Right atrium auricular region (tissue), 2 donors: ENCODE data around the gene GNB2. TPM values are rescaled to one million over a fixed set of nuclear protein-coding genes. Genes with fewer than 3 reads are reported as not detected.
"Not testable (repeated sequence)": the region's sequence is repeated elsewhere in the genome, so short reads cannot be mapped to it uniquely, and the experiment has no call there.

ENCODE experiments used
- DNase-seq: peaks from one replicate; pipeline ENCODE4 v3.0.0-alpha.2; 2019; ENCODE audit warnings: low spot score
- H3K27ac ChIP-seq, 2 donors: fragments of 200-600 bp; sonication (generic); 1 replicate in 1 of 2; 2 replicates in 1 of 2; pipeline ENCODE4 v1.5.1; 2016 to 2019
- H3K27me3 ChIP-seq, 2 donors: fragments of 200-600 bp; sonication (generic); one replicate each; pipeline versions ENCODE4 v1.5.1 to v1.6.0; 2017 to 2019
- H3K36me3 ChIP-seq: fragments of 200-600 bp; sonication (generic); one replicate; pipeline ENCODE4 v1.5.1; 2016
- H3K4me1 ChIP-seq, 2 donors: fragments of 200-600 bp; sonication (generic); one replicate each; pipeline versions ENCODE4 v1.5.1 to v1.6.0; 2017 to 2019
- H3K4me3 ChIP-seq, 2 donors: fragments of 200-600 bp; sonication (generic); 1 replicate in 1 of 2; 2 replicates in 1 of 2; pipeline ENCODE4 v1.5.1; 2017 to 2019; ENCODE audit warnings: mild to moderate bottlenecking in 1 of 2, moderate library complexity in 1 of 2
- H3K9me3 ChIP-seq, 2 donors: fragments of 200-600 bp; sonication (generic); one replicate each; pipeline ENCODE4 v1.5.1; 2019
- total RNA-seq, 2 donors: library from RNA; depleted of rRNA; stranded (reverse); fragments of >200 nt; gene quantifications; one replicate each; pipeline ENCODE4 v1.1.0, GENCODE V29; 2016
- TF ChIP-seq, protein P1 (sequence below), 2 donors: fragments of 200-600 bp; sonication (generic); IDR thresholded peaks; one replicate each; pipeline ENCODE4 v1.5.1; 2019; ENCODE audit warnings: antibody characterized with exemption in 2 of 2

The GNB2 gene
- total RNA-seq, 2 donors from 2014 or later: 96.2 to 169 TPM

DNA sequence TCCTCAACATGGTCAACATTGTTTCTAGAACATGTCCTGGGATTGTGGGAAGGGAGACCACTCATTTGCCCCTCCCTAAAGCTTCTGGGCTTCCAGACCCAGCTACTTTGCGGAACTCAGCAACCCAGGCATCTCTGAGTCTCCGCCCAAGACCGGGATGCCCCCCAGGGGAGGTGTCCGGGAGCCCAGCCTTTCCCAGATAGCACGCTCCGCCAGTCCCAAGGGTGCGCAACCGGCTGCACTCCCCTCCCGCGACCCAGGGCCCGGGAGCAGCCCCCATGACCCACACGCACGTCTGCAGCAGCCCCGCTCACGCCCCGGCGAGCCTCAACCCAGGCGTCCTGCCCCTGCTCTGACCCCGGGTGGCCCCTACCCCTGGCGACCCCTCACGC lies 46.7 kb downstream of the GNB2 start, which contains the start of gene EPO:
TSS of gene EPO (plus strand) at position 190 of the 392 bp plus-strand sequence. CDS start 513 bp downstream, outside the sequence.
- Histone ChIP-seq H3K9me3 (no peaks in the 10 kb centered on the region), H3K4me3 (peak within 1 kb of the TSS in 1 of 2 donors; percentile 16), H3K27ac (no peak within 1 kb of the TSS), H3K36me3 (no peaks in the 10 kb centered on the region), H3K27me3 (peaks cover 0 to 14% of the 10 kb centered on the region in 2 donors), H3K4me1 (peaks cover 0 to 13% of the 10 kb centered on the region in 2 donors)
- TF ChIP-seq, protein P1, sequence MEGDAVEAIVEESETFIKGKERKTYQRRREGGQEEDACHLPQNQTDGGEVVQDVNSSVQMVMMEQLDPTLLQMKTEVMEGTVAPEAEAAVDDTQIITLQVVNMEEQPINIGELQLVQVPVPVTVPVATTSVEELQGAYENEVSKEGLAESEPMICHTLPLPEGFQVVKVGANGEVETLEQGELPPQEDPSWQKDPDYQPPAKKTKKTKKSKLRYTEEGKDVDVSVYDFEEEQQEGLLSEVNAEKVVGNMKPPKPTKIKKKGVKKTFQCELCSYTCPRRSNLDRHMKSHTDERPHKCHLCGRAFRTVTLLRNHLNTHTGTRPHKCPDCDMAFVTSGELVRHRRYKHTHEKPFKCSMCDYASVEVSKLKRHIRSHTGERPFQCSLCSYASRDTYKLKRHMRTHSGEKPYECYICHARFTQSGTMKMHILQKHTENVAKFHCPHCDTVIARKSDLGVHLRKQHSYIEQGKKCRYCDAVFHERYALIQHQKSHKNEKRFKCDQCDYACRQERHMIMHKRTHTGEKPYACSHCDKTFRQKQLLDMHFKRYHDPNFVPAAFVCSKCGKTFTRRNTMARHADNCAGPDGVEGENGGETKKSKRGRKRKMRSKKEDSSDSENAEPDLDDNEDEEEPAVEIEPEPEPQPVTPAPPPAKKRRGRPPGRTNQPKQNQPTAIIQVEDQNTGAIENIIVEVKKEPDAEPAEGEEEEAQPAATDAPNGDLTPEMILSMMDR (IDR thresholded peaks at IDR 0.05): no peak
- DNase-seq: no peak

DNA sequence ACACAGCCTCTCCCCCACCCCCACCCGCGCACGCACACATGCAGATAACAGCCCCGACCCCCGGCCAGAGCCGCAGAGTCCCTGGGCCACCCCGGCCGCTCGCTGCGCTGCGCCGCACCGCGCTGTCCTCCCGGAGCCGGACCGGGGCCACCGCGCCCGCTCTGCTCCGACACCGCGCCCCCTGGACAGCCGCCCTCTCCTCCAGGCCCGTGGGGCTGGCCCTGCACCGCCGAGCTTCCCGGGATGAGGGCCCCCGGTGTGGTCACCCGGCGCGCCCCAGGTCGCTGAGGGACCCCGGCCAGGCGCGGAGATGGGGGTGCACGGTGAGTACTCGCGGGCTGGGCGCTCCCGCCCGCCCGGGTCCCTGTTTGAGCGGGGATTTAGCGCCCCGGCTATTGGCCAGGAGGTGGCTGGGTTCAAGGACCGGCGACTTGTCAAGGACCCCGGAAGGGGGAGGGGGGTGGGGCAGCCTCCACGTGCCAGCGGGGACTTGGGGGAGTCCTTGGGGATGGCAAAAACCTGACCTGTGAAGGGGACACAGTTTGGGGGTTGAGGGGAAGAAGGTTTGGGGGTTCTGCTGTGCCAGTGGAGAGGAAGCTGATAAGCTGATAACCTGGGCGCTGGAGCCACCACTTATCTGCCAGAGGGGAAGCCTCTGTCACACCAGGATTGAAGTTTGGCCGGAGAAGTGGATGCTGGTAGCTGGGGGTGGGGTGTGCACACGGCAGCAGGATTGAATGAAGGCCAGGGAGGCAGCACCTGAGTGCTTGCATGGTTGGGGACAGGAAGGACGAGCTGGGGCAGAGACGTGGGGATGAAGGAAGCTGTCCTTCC lies 47.3 kb downstream of the GNB2 start:
- DNase-seq: no peak
- Histone ChIP-seq H3K27me3 (peaks cover 0 to 14% of the 10 kb centered on the region in 2 donors), H3K4me1 (peaks cover 0 to 13% of the 10 kb centered on the region in 2 donors), H3K36me3 (no peaks in the 10 kb centered on the region), H3K4me3 (peak overlapping the region in 1 of 2 donors; percentile 16), H3K27ac (no peak overlapping the region), H3K9me3 (no peaks in the 10 kb centered on the region)
- TF ChIP-seq, protein P1 (IDR thresholded peaks at IDR 0.05): no peak

DNA sequence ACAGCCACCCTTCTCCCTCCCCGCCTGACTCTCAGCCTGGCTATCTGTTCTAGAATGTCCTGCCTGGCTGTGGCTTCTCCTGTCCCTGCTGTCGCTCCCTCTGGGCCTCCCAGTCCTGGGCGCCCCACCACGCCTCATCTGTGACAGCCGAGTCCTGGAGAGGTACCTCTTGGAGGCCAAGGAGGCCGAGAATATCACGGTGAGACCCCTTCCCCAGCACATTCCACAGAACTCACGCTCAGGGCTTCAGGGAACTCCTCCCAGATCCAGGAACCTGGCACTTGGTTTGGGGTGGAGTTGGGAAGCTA lies 47.9 kb downstream of the GNB2 start:
- H3K27ac ChIP-seq: no peak overlapping the region
- DNase-seq: no peak
- H3K4me3 ChIP-seq: no peak overlapping the region

DNA sequence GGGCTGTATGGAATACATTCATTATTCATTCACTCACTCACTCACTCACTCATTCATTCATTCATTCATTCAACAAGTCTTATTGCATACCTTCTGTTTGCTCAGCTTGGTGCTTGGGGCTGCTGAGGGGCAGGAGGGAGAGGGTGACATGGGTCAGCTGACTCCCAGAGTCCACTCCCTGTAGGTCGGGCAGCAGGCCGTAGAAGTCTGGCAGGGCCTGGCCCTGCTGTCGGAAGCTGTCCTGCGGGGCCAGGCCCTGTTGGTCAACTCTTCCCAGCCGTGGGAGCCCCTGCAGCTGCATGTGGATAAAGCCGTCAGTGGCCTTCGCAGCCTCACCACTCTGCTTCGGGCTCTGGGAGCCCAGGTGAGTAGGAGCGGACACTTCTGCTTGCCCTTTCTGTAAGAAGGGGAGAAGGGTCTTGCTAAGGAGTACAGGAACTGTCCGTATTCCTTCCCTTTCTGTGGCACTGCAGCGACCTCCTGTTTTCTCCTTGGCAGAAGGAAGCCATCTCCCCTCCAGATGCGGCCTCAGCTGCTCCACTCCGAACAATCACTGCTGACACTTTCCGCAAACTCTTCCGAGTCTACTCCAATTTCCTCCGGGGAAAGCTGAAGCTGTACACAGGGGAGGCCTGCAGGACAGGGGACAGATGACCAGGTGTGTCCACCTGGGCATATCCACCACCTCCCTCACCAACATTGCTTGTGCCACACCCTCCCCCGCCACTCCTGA lies 49.1 kb downstream of the GNB2 start:
- peaks cover 0 to 13% of the 10 kb centered on the region in 2 donors for H3K4me1 ChIP-seq
- no peaks in the 10 kb centered on the region for H3K9me3 ChIP-seq
- no peak overlapping the region for H3K27ac ChIP-seq
- H3K36me3 ChIP-seq: no peaks in the 10 kb centered on the region
- peaks cover 0 to 14% of the 10 kb centered on the region in 2 donors for H3K27me3 ChIP-seq
- H3K4me3 ChIP-seq: no peak overlapping the region
- no peak for DNase-seq
- TF ChIP-seq, protein P1 (IDR thresholded peaks at IDR 0.05): no peak

More for the DNA sequence above, 47.9 kb downstream of the GNB2 start:
- H3K4me1 ChIP-seq: peaks cover 0 to 13% of the 10 kb centered on the region in 2 donors
- no peaks in the 10 kb centered on the region for H3K9me3 ChIP-seq
- no peaks in the 10 kb centered on the region for H3K36me3 ChIP-seq
- TF ChIP-seq, protein P1 (IDR thresholded peaks at IDR 0.05): no peak
- H3K27me3 ChIP-seq: peaks cover 0 to 14% of the 10 kb centered on the region in 2 donors

DNA sequence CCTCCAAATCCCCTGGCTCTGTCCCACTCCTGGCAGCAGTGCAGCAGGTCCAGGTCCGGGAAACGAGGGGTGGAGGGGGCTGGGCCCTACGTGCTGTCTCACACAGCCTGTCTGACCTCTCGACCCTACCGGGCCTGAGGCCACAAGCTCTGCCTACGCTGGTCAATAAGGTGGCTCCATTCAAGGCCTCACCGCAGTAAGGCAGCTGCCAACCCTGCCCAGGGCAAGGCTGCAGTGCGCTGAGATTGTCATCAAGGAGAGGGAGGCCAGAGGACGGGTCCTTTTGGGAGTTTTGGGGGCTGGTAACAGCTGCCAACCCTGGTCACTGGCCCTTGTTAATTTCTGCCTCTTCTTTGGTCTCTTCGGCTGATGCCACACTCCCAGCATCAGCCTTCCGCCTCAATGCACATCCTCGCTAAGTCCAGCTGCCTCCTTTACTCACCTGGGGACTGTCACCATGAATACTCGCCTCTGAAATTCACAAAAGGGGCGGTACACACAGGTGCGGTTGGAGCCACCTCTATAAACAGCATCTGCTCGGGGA lies 50.3 kb downstream of the GNB2 start:
- Histone ChIP-seq H3K4me1 (peaks cover 0 to 13% of the 10 kb centered on the region in 2 donors), H3K27me3 (peaks cover 0 to 14% of the 10 kb centered on the region in 2 donors), H3K4me3 (no peak overlapping the region), H3K27ac (no peak overlapping the region), H3K9me3 (no peaks in the 10 kb centered on the region), H3K36me3 (no peaks in the 10 kb centered on the region)
- DNase-seq: no peak
- TF ChIP-seq, protein P1 (IDR thresholded peaks at IDR 0.05): no peak

DNA sequence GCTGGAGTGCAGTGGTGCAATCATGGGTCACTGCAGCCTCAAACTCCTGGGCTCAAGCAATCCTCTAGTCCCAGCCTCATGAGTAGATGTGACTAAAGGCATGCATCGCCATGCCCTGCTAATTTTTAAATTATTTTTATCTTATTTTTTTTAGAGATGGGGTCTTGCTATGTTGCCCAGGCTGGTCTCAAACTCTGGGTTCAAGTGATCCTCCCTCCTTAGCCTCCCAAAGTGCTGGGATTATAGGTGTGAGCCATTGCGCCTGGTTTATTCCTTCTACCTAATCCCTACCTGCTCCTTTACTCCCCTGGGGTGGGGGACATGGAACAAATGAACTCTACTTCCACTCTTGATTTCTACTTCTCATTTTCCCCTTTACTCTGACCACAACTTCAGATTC lies 50.8 kb downstream of the GNB2 start:
- peaks cover 0 to 14% of the 10 kb centered on the region in 2 donors for H3K27me3 ChIP-seq
- not testable (repeated sequence) for H3K27ac ChIP-seq, H3K36me3 ChIP-seq, H3K4me3 ChIP-seq, H3K9me3 ChIP-seq, DNase-seq
- H3K4me1 ChIP-seq: peaks cover 0 to 13% of the 10 kb centered on the region in 2 donors
